DOHH2 (cell line): Measurements from ENCODE around the gene OBSCN.

ENCODE experiments used
- EZH2phosphoT487 ChIP-seq: fragments of 200-600 bp; sonication (generic); IDR thresholded peaks from 2 replicates; pipeline ENCODE4 v1.6.1; 2017; ENCODE audit warnings: borderline replicate concordance, mild to moderate bottlenecking, antibody characterized with exemption, low read length, moderate library complexity, mixed read lengths
- TF ChIP-seq, protein P1 (sequence below): fragments of 200-600 bp; sonication (generic); IDR thresholded peaks from one replicate; pipeline ENCODE4 v1.5.1; 2014; ENCODE audit warnings: antibody characterized with exemption, mild to moderate bottlenecking, low read depth, low read length; ENCODE audit not compliant: poor library complexity, severe bottlenecking

DNA sequence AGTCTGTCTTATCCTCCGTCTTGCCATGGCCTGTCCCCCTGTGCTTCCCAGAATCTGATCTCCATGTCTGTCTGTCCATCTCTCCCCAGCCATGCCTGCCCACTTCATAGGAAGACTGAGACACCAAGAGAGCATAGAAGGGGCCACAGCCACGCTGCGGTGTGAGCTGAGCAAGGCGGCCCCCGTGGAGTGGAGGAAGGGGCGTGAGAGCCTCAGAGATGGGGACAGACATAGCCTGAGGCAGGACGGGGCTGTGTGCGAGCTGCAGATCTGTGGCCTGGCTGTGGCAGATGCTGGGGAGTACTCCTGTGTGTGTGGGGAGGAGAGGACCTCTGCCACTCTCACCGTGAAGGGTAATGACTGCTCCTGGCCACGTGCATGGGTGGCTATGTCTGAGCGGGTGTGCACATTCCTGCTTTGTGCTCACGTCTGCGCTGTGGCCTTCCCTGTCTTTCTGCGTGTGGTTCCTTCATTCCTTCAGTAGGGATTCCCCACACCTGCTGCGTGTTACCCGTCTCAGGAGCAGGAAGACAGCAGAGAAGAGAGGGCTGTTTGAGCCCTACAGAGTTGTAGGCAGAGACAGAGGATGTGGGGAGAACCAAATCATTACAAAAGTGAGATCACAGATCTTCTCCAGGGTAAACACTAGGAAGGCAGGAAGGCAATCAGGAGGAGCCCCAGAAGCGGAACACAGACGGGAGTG lies 80.8 kb downstream of the OBSCN start:
- TF ChIP-seq, protein P1, sequence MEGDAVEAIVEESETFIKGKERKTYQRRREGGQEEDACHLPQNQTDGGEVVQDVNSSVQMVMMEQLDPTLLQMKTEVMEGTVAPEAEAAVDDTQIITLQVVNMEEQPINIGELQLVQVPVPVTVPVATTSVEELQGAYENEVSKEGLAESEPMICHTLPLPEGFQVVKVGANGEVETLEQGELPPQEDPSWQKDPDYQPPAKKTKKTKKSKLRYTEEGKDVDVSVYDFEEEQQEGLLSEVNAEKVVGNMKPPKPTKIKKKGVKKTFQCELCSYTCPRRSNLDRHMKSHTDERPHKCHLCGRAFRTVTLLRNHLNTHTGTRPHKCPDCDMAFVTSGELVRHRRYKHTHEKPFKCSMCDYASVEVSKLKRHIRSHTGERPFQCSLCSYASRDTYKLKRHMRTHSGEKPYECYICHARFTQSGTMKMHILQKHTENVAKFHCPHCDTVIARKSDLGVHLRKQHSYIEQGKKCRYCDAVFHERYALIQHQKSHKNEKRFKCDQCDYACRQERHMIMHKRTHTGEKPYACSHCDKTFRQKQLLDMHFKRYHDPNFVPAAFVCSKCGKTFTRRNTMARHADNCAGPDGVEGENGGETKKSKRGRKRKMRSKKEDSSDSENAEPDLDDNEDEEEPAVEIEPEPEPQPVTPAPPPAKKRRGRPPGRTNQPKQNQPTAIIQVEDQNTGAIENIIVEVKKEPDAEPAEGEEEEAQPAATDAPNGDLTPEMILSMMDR, result no peak
- TF ChIP-seq EZH2phosphoT487, result no peak
